Colon (tissue), 2 donors: ENCODE measurements around the gene CYBA.

Experiments
- FAIRE-seq: peaks from 2 replicates; lab custom pipeline; 2012; peaks lifted over from hg19 to GRCh38; lab: Jason Lieb, UNC
- donor health status: control.
- donor health status: control.

CYBA gene

DNA sequence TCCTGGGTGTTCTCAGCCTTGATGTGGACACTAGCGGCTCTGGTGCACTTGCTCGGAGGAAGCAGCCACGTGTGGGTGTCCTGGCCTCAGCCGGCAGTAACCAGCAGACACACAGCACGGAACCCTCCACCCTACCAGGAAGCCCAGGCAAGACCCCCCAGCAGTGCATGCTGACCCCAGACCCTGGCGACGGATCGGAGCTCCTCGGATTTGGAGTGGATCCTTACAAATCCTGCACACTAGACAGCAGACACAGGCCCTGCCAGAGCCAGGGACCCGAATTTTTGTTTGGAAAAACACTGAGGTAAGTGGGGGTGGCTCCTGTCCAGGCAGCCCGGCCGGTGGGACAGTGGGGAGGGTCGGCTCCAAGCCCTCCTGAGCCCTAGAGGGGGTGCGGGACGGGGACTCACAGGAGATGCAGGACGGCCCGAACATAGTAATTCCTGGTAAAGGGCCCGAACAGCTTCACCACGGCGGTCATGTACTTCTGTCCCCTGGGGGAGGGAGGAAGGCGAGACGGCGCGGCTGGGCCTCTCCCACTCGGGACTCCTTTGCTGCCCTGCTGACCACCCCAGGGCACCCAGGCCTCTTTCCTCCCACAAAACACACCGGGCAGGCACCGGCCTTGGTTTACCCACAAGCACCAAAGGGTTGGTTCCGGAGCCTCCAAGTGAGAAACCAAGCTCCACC is 4.4 kb downstream of the CYBA start:
- FAIRE-seq, result no peak

DNA sequence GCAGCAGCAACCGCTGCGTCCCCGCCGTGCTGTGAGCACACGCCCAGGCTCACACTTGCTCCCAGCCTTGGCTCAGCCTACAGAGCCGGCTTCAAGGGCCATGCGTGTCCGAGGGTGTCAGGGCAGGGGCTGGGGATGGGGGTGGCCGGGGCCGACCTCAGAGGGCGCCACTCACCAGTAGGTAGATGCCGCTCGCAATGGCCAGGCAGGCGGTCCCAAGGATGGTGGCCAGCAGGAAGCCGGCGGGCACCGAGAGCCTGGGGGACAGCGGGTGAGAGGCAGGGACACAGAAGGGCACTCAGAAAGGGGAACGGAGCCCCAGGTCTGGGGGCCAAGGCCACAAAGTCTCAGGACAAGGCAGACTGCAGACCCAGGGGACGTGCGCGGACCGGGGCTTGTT is 4.9 kb downstream of the CYBA start:
- no peak for FAIRE-seq

DNA sequence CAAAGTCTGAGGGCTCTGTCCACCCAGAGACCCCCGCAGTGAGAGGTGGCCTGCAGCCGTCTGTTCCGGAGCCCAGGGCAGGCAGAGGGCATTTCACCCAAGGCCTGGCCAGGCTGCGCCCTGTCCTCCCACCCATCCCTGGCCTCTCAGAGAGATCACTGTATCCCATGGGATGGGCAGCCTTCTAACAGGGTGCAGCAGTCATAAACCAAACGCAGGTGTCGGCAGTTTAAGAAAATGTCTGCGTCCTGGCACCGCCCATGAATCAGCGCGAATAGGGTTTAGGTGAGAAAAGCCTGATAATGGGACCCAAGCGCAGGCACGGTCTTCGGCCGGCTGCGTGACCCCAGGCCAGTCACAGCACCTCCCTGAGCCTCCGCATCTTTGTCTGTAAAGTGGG is 5.4 kb downstream of the CYBA start:
- FAIRE-seq, result no peak

DNA sequence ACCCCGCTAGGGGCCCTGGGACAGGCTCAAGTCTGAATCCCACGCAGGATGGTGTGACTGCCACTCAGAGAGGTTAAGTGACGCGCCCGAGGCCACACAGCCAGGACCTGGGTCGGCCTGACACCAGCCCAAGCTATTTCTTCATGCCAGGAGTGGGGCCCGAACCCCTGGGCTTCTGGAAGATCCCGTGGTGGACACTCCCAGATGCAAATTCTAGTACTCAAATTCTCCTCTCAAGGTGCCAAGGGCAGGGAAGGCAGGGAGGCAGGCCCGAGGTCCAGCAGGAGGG is 7.3 kb downstream of the CYBA start:
- no peak for FAIRE-seq

DNA sequence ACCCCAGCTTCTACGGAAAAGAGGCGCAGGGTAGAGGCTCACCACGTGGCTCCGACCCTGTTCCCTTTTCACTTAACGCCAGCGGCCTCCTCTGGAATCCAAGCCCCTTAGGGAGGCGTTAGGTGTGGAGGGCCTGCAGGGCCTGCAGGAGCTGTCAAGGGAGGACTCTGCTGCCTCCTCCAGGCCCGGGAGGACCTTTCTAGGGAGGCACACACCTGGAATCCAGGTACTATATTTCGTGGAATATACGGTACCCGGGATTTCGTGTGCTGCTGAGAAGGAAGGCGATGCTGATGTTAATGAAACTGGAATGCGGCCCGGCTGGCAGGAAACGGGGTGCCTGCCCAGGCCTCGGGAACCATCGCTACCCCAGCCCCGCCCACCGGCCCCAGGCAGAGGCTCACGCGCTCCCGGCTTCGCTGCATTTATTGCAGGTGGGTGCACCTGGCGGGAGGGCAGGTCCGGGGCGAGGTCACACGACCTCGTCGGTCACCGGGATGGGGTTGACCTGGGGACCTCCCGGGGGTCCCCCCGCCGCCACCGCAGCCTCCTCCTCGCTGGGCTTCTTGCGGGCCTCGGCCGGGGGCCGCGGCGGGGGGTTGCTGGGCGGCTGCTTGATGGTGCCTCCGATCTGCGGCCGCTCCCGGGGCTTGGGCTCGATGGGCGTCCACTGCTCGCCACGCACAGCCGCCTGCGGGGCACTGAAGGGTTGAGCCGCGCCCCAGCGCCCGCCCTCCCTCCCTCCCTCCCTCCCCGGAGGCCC is 7.8 kb downstream of the CYBA start:
- no peak for FAIRE-seq

DNA sequence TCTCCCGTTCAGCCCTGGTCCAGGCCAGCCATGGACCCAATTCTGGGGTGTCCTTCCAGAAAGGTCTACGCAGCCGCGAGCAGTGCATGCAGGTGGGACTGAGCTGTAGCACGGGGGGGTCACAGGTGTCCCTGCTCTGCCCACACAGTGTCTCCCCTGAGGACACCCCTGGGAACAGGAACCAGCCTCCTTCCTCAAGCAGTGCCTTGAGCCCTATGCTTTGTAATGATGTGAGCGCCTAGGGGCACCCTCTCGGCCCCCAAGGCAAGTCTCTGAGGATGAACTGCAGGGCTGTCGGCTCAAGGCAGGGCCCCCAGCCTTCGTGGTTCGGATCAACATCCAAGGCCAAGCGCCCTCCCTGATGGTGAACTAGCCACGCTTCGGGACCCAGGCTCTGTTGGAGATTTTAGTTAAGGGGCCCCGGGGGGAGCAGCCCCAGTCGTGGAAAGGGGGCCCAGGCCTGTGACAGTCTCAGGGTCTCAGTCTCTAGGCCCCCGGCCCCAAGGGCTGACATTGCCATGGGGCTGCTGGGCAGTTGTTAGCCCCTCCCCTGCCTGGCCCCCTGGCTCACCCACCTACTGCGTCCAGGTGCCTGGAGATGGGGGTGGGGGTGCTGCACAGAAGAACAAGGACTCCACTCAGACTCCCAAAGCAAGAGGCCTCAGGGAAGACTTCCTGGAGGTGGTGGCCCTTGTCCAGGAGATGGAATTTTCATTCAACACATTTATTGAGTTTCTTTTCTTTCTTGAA is 10.2 kb downstream of the CYBA start:
- no peak for FAIRE-seq

DNA sequence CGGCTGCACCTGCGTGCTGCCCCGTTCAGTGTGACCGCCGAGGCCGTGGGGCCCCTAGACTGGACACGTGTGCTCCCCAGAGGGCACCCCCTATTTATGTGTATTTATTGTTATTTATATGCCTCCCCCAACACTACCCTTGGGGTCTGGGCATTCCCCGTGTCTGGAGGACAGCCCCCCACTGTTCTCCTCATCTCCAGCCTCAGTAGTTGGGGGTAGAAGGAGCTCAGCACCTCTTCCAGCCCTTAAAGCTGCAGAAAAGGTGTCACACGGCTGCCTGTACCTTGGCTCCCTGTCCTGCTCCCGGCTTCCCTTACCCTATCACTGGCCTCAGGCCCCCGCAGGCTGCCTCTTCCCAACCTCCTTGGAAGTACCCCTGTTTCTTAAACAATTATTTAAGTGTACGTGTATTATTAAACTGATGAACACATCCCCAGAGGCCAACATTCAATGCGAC is 10.8 kb downstream of the CYBA start:
- no peak for FAIRE-seq

DNA sequence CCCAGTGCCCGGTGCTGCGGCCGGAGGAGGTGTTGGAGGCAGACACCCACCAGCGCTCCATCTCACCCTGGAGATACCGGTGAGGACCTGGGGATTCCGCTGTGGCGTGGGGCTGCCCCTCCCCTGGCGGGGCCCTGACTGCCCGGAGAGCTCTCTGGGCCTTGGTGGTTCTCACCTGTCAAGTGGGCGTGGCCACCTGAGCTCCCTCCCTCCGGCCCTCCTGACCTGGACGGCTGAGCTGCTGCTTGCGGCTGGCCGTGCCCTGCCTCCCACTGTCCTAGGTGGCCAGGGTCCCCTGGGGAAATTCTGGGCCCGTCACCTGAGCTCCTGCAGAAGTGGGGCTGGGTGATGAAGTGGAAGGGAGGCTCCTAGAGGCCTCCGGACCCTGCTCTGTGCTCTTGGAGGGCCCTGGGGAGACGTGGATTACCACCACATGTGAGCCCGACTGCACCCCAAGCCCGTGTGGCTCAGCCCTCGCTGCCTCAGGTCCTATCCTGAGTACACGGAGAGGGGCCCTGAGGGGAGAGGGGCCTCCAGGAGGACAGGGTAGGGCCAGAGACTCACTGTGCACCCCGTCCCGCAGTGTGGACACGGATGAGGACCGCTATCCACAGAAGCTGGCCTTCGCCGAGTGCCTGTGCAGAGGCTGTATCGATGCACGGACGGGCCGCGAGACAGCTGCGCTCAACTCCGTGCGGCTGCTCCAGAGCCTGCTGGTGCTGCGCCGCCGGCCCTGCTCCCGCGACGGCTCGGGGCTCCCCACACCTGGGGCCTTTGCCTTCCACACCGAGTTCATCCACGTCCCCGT is 11.4 kb downstream of the CYBA start:
- no peak for FAIRE-seq

DNA sequence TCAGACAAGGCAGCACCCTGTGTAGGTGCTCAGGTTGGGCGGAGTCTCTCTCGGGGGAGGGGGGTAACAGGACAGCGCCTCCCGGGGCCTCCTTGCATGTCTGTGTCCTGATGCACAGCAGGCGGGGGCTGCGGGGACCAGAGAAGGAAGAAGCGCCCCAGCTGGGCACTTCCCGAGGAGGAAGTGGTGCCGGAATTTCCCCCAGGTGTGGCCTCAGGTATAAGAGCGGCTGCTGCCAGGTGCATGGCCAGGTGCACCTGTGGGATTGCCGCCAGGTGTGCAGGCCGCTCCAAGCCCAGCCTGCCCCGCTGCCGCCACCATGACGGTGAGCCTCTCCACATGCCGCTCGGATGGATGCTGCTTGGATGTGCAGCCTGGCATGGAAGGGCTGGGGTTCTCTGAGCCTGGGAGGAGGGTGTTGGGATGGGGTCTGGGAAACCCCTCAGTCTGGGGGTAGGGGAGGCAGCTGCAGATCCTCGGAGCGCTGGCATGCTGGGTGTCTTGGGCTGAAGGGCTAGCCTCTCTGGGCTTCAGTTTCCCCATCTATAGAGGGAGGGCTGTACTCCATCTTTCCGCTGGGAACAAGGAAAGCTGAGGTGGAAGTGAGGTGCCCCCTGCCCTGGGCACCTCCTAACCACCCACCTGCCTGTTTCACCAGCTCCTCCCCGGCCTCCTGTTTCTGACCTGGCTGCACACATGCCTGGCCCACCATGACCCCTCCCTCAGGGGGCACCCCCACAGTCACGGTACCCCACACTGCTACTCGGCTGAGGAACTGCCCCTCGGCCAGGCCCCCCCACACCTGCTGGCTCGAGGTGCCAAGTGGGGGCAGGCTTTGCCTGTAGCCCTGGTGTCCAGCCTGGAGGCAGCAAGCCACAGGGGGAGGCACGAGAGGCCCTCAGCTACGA is 12.3 kb downstream of the CYBA start, which contains the start of gene IL17C:
IL17C (plus strand) TSS at position 250 of the 908 bp plus-strand sequence; CDS start at position 320, 70 bp downstream.
- FAIRE-seq, result no peak

DNA sequence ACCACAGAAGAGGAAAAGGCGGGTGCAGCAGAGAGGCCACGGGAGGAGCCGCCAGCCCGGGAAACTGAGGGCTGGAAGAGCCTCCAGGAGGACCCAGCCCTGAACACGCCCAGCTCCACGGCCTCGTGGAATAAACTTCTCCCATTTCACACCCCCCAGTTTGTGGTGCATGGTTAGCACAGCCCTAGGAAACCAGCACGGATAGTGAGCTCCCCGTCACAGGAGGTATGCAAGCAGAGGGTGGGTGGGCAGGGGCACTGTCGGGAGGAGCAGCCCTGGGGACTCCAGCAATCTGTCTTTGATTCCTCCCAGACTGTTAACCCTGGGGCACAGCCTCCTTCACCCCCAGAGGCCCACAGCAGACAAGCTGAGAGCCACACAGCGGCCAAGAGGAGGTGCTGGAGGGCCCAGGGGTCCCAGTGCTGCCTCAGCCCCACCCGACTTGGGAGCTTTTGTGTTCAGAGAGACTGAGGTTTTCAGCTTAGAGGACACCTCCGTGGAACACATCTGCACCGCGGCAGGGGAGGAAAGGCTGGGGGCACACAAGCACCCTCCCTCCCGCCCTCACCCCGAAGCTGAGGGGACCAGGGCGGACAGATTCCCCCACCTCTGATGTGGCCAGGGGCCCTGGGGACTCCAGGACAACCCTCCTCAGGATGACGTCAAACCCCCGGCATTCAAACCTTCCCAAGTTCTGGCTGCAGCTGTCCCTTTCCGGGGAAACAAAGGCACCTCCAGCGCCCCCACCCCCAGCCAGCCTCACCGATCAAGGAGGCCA is 14.2 kb downstream of the CYBA start:
- FAIRE-seq, result no peak

DNA sequence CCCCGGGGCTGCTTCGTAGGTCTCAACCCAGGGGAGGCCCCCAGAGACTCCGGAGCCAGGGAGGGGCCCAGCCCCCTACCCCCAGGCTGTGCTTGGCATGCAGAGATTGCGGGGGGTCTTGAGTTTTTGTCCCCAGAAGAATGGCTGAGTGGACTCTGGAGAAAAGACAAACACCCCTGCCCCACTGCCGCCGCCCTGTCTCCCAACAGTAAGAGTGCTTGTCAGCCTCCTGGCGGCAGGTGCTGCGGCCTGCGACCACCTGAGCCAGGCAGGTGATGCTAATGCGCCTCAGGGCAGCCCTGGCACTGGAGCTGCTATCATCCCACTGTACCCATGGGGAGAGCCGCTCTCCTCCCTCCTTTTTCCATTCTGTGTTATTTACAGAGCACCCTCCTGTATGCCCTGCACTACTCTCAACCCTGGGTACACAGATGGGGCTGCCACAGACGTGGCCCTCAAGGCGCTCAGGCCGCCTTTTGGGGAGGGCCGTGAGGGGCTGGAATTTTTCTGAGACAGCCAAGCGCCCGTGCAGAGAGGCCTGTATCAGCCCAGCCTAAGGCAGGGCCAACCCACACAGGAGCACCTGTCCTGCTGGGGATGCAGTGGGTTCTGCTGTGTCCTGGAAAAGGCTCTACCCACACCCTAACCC is 15.1 kb downstream of the CYBA start:
- no peak for FAIRE-seq

DNA sequence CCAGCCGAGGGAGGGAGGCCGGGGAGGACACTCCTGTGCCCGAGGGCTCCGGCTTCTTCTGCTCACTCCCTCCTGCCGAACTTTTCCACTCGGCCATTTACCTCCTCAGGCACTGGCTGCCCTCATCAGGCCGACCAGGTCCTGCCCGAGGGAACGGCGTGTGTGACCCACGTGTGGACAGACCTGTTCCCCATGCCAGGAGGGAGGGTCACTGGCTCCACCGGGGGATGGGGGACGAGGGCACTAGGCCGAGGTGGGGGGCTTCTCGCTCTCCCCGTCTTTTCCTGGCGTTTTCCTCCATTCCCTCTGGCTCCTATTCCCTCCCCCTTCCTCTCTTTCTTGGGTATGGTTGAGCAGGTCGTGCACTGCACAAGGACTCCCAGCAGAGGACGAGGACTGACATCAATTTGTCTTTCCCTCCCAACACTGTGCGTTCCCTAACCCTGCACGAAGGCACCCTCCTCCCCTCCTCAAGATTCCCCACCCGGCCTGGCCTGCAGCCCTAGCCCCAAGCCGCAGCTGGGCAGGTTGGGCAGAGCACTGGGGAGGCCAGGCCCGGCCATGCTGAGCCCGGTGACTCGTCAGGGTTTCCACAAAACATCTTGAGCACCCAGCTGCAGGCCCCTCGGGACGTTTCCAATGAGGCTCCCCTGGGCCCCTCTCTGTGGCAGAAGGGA is 15.7 kb downstream of the CYBA start:
- no peak for FAIRE-seq

DNA sequence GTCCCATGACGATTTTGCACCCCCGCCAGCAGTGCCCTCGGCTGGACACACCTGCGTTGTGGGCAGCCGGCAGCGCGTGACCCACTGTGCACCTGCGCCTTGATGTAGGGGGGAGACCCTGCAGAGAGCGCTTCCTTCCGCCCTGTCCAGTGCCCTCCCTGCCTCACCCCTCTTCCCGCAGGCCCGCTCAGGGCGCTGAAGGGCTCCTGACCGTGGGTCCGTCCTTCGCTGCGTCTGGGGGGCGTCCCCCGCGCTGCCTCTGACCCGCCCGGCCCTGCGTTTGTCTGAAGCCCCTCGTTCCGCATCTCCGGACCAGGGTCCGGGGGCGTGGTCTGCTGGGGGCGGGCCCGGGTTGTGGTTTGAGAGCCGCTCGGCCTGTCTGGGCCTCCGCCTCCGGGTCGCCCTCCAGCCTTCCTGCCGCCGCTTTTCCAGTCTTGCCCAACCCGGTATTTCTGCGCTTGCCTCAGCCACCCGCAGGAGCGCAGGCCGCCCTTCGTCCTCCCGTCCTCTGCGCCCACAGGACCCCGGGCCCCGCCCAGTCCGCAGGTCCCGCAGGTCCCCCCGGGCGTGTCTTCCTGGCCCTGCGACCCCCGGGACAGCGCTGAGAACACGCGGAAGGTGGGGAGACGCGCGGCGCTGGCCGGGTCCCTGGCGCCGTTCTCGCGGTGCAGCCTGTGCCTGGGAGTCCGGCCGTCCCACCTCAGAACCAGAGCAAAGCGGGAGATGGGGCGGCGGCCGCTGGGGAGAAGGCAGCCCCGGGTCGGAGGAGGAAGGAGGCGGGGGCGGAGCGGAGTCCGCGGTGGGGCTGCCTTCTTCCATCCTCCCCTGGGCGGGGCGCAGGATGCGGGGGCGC is 16.5 kb downstream of the CYBA start:
- no peak for FAIRE-seq

DNA sequence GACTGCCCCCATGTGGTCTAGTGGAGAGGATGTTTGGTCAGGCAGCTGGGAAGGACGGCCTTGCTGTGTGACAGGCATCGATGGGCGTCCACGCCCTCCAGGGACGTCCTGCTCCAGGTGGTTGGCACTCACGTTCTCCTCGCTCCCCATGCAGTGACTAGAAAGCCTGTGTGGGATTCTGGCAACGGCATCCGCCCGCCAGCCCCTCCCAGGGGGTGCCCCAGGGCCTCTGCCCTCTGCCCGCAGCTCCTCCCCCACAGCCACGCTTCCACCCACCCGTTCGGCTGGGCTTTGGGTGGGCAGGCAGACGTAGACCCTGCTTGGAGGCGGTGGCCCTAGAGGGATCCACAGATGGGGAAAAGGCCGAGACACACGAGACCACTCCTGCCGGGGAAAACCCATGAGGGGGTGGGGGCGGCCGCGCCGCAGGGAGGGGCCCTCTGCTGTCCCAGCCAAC is 17.1 kb downstream of the CYBA start:
- no peak for FAIRE-seq

DNA sequence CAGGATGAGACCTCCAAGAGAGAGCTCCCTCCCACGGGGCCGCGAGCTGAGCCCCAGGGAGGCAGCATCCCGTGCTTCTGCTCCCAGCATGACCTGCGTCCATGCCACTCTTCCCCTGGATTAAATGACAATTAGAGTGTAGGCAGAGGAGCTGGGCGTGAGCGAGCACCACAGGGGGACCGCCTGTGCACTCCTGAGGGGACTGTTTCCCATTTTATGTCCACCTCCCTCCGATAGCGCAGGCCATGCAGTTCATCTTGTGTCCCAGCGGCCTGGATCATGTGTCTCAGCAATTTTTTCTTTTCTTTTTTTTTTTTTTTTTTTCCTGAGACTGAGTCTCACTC is 18.3 kb downstream of the CYBA start:
- FAIRE-seq, result no peak

DNA sequence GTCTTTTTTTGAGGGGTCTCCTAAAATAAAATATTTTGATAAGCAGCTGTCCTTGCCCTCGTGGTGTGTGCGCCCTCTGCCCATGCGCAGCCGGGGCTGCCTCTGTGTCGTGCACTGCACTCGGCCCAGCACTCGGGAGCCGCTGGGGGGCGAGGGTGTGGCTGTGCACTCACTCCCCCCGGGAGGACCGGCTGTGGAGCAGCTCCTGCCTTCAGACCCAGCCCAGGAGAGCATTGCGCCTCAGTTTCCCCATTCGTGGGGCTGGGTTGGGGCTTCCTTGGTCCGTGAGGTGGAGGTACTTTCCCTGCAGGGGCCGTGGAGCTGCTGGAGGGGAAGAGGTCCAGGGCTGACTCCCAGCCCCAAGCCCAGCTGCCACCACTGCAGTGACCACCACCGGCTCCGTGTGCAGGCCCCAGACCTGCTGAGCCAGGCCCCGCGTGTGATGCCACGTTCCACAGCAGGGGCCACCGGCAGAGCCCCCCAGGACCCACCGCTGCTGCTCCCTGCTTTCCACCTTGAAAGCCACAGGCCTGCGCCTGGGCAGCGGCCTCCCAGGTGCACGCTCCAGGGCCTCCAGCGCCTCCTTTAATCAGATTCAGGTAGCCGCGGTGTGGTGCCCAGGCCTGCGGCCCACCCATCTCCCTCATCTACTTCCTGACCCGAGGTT is 18.8 kb downstream of the CYBA start:
- no peak for FAIRE-seq

DNA sequence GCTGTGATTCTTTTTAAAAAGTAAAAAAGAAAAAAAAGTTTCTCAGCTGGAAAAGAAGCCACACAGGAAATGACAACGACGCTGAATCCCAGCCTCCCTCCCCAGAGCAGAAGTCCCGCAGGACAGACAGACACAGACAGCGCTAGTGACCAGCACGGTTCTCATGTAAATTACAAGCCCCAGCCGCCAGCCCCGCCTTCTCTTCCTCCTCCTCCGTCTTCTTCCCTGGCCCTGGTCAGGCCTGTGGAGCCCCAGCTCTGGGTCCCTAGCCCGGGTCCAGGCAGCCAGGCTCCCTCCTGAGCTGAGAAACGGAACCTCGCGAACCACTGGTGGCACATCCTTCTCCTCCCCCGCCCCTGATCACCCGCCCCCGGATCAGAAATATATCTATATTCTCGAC is 19.5 kb downstream of the CYBA start:
- FAIRE-seq, result no peak

DNA sequence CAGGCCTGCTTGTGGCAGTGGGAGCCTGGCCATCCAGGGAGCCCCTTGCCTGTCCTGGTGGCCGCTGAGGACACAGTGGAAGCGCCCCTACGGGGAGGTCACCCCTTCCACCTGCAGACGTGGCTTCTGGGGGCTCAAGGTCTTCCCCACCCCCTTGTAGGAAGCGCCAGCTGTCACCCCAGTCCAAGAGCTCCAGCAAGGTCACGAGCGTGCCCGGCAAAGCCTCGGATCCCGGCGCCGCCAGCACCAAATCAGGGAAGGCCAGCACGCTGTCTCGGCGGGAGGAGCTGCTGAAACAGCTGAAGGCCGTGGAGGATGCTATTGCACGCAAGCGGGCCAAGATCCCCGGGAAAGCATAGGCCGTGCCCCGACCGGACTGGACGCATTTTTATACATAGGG is 19.9 kb downstream of the CYBA start:
- no peak for FAIRE-seq
